Upper lobe of left lung (tissue), 4 donors: ENCODE results near the gene SH3BP5.

Source experiments
- CTCF ChIP-seq, 6 experiments: fragments of 450-650 bp in 4 of 6; fragments of 200-600 bp in 2 of 6; sonication (generic) in 2 of 6; IDR thresholded peaks; one replicate each; pipeline ENCODE4 v1.5.1; 2016 to 2019; ENCODE audit warnings: antibody characterized with exemption in 6 of 6
- POLR2A ChIP-seq, 4 donors: fragments of 450-650 bp; IDR thresholded peaks; one replicate each; pipeline ENCODE4 v1.5.1; 2016 to 2017; ENCODE audit warnings: antibody characterized with exemption in 4 of 4, mild to moderate bottlenecking in 2 of 4

GRCh38 chr3:15300323-15301078 is 31.9 kb downstream of the SH3BP5 start:
- TF ChIP-seq CTCF (IDR thresholded peaks at IDR 0.05) = no peak
- peak in 1 of 4 donors; percentile 13 for TF ChIP-seq POLR2A (IDR thresholded peaks at IDR 0.05)
